Suprapubic skin (tissue), 4 donors: Measurements from ENCODE around the gene C17orf75. TPM values are rescaled to one million over a fixed set of nuclear protein-coding genes. Genes with fewer than 3 reads are reported as not detected.
A peak's percentile ranks its signal among the peaks of the same experiment; 100 is the strongest.
"Not testable (repeated sequence)": the region's sequence is repeated elsewhere in the genome, so short reads cannot be mapped to it uniquely, and the experiment has no call there.

ENCODE experiments used
- DNase-seq, 2 donors: peaks; one replicate each; pipeline ENCODE4 v3.0.0-alpha.2; 2019; ENCODE audit warnings: low spot score in 2 of 2
- H3K27ac ChIP-seq: fragments of 200-600 bp; sonication (generic); one replicate; pipeline ENCODE4 v1.5.1; 2019
- H3K27me3 ChIP-seq: fragments of 200-600 bp; sonication (generic); one replicate; pipeline ENCODE4 v1.5.1; 2019
- H3K36me3 ChIP-seq: fragments of 200-600 bp; sonication (generic); one replicate; pipeline ENCODE4 v1.5.1; 2019
- H3K4me1 ChIP-seq: fragments of 200-600 bp; sonication (generic); one replicate; pipeline ENCODE4 v1.5.1; 2019
- H3K4me3 ChIP-seq: fragments of 200-600 bp; sonication (generic); one replicate; pipeline ENCODE4 v1.5.1; 2019; ENCODE audit warnings: mild to moderate bottlenecking
- H3K9me3 ChIP-seq: fragments of 200-600 bp; sonication (generic); one replicate; pipeline ENCODE4 v1.5.1; 2019
- CTCF ChIP-seq, 2 donors: fragments of 200-600 bp in 1 of 2; fragments of 450-650 bp in 1 of 2; sonication (generic) in 1 of 2; IDR thresholded peaks; one replicate each; pipeline ENCODE4 v1.5.1; 2016 to 2019; ENCODE audit warnings: antibody characterized with exemption in 2 of 2, mild to moderate bottlenecking in 1 of 2, moderate library complexity in 1 of 2
- EP300 ChIP-seq: sonication (generic); formaldehyde crosslinking; IDR thresholded peaks from one replicate; pipeline ENCODE4 v1.6.1; 2017; ENCODE audit warnings: antibody characterized with exemption
- POLR2A ChIP-seq, 2 donors: fragments of 450-650 bp; IDR thresholded peaks; one replicate each; pipeline ENCODE4 v1.6.1; 2017; ENCODE audit warnings: antibody characterized with exemption in 2 of 2, mild to moderate bottlenecking in 2 of 2, moderate library complexity in 2 of 2
- POLR2AphosphoS5 ChIP-seq, 3 donors: sonication (generic); formaldehyde crosslinking; IDR thresholded peaks; one replicate each; pipeline ENCODE4 v1.6.1; 2017; ENCODE audit warnings: antibody characterized with exemption in 3 of 3
- WGBS: methylation state at CpG from one replicate; pipeline ENCODE4 v1.1.5; 2018; 5-methylcytosine and 5-hydroxymethylcytosine counted together
- total RNA-seq, 4 donors: library from RNA; depleted of rRNA; stranded (reverse); fragments of >200 nt; gene quantifications; one replicate each; pipeline ENCODE4 v1.1.0, GENCODE V29; 2016

The C17orf75 gene
- total RNA-seq, 4 donors from 2014 or later, result 4.1 to 12.4 (median 8.3) TPM

- Histone ChIP-seq H3K36me3 (no peaks in the 10 kb centered on the region), H3K9me3 (no peaks in the 10 kb centered on the region), H3K27me3 (no peaks in the 10 kb centered on the region), H3K4me1 (peaks cover 9% of the 10 kb centered on the region), H3K4me3 (no peak overlapping the region), H3K27ac (no peak overlapping the region)
- no peak for DNase-seq
- TF ChIP-seq CTCF (IDR thresholded peaks at IDR 0.05) (no peak), POLR2AphosphoS5 (IDR thresholded peaks at IDR 0.05) (no peak), POLR2A (IDR thresholded peaks at IDR 0.05) (no peak), EP300 (no peak)
- 90% methylated on average over 2 of the region's 15 CpGs for WGBS
Observed at GRCh38 chr17:32320847-32321246, 21.1 kb downstream of the C17orf75 start.

- H3K4me1 ChIP-seq, H3K27ac ChIP-seq, H3K36me3 ChIP-seq, H3K9me3 ChIP-seq, H3K27me3 ChIP-seq, H3K4me3 ChIP-seq, DNase-seq: not testable (repeated sequence)
- 90% methylated on average over 6 of the region's 6 CpGs for WGBS
Observed at GRCh38 chr17:32320080-32320479, 21.9 kb downstream of the C17orf75 start.

- no peaks in the 10 kb centered on the region for H3K27me3 ChIP-seq
- peaks cover 8% of the 10 kb centered on the region for H3K4me1 ChIP-seq
- TF ChIP-seq POLR2AphosphoS5 (IDR thresholded peaks at IDR 0.05), result no peak
- no peak for TF ChIP-seq EP300
- TF ChIP-seq POLR2A (IDR thresholded peaks at IDR 0.05), result no peak
- peak; percentile 74 to 92 for TF ChIP-seq CTCF (IDR thresholded peaks at IDR 0.05)
- WGBS, result 20% methylated on average over 5 of the region's 5 CpGs
- H3K4me3 ChIP-seq, result no peak overlapping the region
- no peaks in the 10 kb centered on the region for H3K9me3 ChIP-seq
- H3K36me3 ChIP-seq, result no peaks in the 10 kb centered on the region
- no peak overlapping the region for H3K27ac ChIP-seq
- peak; percentile 82 to 86 for DNase-seq
Observed at GRCh38 chr17:32319548-32319905, 22.4 kb downstream of the C17orf75 start.

- no peak for DNase-seq
- no peaks in the 10 kb centered on the region for H3K36me3 ChIP-seq
- no peaks in the 10 kb centered on the region for H3K4me1 ChIP-seq
- TF ChIP-seq POLR2A (IDR thresholded peaks at IDR 0.05) (no peak), POLR2AphosphoS5 (IDR thresholded peaks at IDR 0.05) (no peak), CTCF (IDR thresholded peaks at IDR 0.05) (no peak), EP300 (no peak)
- no peak overlapping the region for H3K4me3 ChIP-seq
- no peaks in the 10 kb centered on the region for H3K27me3 ChIP-seq
- no peak overlapping the region for H3K27ac ChIP-seq
- no peaks in the 10 kb centered on the region for H3K9me3 ChIP-seq
- 94% methylated on average over 8 of the region's 8 CpGs for WGBS
Observed at GRCh38 chr17:32318071-32318470, 23.9 kb downstream of the C17orf75 start.

- no peak overlapping the region for H3K27ac ChIP-seq
- H3K4me1 ChIP-seq, result no peaks in the 10 kb centered on the region
- H3K4me3 ChIP-seq, result no peak overlapping the region
- TF ChIP-seq POLR2A (IDR thresholded peaks at IDR 0.05), result no peak
- no peak for TF ChIP-seq CTCF (IDR thresholded peaks at IDR 0.05)
- no peak for TF ChIP-seq POLR2AphosphoS5 (IDR thresholded peaks at IDR 0.05)
- no peak for TF ChIP-seq EP300
- H3K36me3 ChIP-seq, result no peaks in the 10 kb centered on the region
- WGBS, result 85% methylated on average over 4 of the region's 4 CpGs
- H3K27me3 ChIP-seq, result no peaks in the 10 kb centered on the region
- no peaks in the 10 kb centered on the region for H3K9me3 ChIP-seq
- no peak for DNase-seq
Observed at GRCh38 chr17:32317353-32317752, 24.6 kb downstream of the C17orf75 start.

GRCh38 chr17:32316653-32317052, 25.3 kb downstream of the C17orf75 start:
- DNase-seq, H3K4me1 ChIP-seq, H3K27me3 ChIP-seq, H3K27ac ChIP-seq, H3K36me3 ChIP-seq, H3K9me3 ChIP-seq, H3K4me3 ChIP-seq: not testable (repeated sequence)
- 95% methylated on average over 5 of the region's 5 CpGs for WGBS
